Stomach (tissue), 4 donors: Measurements from ENCODE around the gene DRD1.

Experiments
- POLR2A ChIP-seq, 4 donors: fragments of 450-650 bp; IDR thresholded peaks; one replicate each; pipeline ENCODE4 v1.6.1; 2016; ENCODE audit warnings: antibody characterized with exemption in 4 of 4, control low read depth in 2 of 4, mild to moderate bottlenecking in 1 of 4, moderate library complexity in 1 of 4
- TF ChIP-seq, protein P1 (sequence below), 7 experiments: fragments of 450-650 bp in 4 of 7; fragments of 200-600 bp in 3 of 7; sonication (generic) in 3 of 7; IDR thresholded peaks; one replicate each; pipeline ENCODE4 v1.5.1; 2016 to 2019; ENCODE audit warnings: antibody characterized with exemption in 7 of 7, control low read depth in 2 of 7, mild to moderate bottlenecking in 1 of 7

DNA sequence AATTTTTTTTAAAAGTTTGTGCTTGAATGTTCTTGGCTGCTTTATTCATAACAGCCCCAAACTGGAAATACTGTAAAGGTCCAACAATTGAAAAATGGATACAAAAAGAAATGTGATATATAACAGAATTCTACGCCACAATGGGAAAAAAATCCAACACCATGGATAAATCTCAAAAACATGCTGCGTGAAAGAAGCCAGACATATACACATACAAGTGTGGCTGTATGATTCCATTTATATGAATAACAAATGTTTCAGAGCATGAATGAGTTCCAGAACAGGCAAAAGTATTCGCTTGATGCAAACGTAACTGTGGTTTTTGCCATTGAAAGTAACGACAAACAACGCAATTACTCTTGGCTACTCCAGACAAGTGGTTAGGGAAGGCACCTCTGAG, 27.2 kb upstream of the DRD1 start:
- TF ChIP-seq POLR2A (IDR thresholded peaks at IDR 0.05): no peak
- TF ChIP-seq, protein P1, sequence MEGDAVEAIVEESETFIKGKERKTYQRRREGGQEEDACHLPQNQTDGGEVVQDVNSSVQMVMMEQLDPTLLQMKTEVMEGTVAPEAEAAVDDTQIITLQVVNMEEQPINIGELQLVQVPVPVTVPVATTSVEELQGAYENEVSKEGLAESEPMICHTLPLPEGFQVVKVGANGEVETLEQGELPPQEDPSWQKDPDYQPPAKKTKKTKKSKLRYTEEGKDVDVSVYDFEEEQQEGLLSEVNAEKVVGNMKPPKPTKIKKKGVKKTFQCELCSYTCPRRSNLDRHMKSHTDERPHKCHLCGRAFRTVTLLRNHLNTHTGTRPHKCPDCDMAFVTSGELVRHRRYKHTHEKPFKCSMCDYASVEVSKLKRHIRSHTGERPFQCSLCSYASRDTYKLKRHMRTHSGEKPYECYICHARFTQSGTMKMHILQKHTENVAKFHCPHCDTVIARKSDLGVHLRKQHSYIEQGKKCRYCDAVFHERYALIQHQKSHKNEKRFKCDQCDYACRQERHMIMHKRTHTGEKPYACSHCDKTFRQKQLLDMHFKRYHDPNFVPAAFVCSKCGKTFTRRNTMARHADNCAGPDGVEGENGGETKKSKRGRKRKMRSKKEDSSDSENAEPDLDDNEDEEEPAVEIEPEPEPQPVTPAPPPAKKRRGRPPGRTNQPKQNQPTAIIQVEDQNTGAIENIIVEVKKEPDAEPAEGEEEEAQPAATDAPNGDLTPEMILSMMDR (IDR thresholded peaks at IDR 0.05): no peak
